ENCODE data around the gene KIF20A. TPM values are rescaled to one million over a fixed set of nuclear protein-coding genes. Genes with fewer than 3 reads are reported as not detected.

The KIF20A gene
- total RNA-seq, 2 donors from 2014 or later: 0.77 to 8.0 TPM

GRCh38 chr5:138224712-138225111 lies 45.8 kb downstream of the KIF20A start:
- intact Hi-C loops (cut with DNase I): loop anchor here (5.0 to 10.0 kb wide), 3 partner anchors 58 to 280 kb away; no protein-coding TSS in a partner anchor
- DNase-seq (ENCODE audit: low spot score): no peak

GRCh38 chr5:138226910-138227309 lies 48.0 kb downstream of the KIF20A start:
- no peaks in the 10 kb centered on the region for H3K9me3 ChIP-seq
- no peaks in the 10 kb centered on the region for H3K4me1 ChIP-seq (replicated peaks)
- no peak overlapping the region for H3K27ac ChIP-seq
- TF ChIP-seq POLR2A (IDR thresholded peaks at IDR 0.05) (no peak), POLR2AphosphoS5 (IDR thresholded peaks at IDR 0.05) (no peak)
- no peaks in the 10 kb centered on the region for H3K27me3 ChIP-seq (replicated peaks; ENCODE audit: insufficient read depth)
- DNase-seq (ENCODE audit: low spot score): no peak
- no peak overlapping the region for H3K4me3 ChIP-seq
- intact Hi-C loops (cut with DNase I): loop anchor here (10.0 kb wide), 1 partner anchor 278 kb away; no protein-coding TSS in a partner anchor
- no peaks in the 10 kb centered on the region for H3K36me3 ChIP-seq

More at GRCh38 chr5:138224712-138225111, 45.8 kb downstream of the KIF20A start:
- H3K27me3 ChIP-seq (replicated peaks; ENCODE audit: insufficient read depth): no peaks in the 10 kb centered on the region
- H3K4me1 ChIP-seq (replicated peaks): no peaks in the 10 kb centered on the region
- H3K4me3 ChIP-seq: no peak overlapping the region
- TF ChIP-seq POLR2AphosphoS5 (IDR thresholded peaks at IDR 0.05): no peak
- TF ChIP-seq POLR2A (IDR thresholded peaks at IDR 0.05): no peak
- TF ChIP-seq CTCF (IDR thresholded peaks at IDR 0.05): no peak
- H3K27ac ChIP-seq: no peak overlapping the region
- H3K36me3 ChIP-seq: no peaks in the 10 kb centered on the region
- 79% methylated on average over 6 of the region's 6 CpGs for WGBS
- H3K9me3 ChIP-seq: no peaks in the 10 kb centered on the region

GRCh38 chr5:138229387-138229786 lies 50.5 kb downstream of the KIF20A start:
- H3K4me3 ChIP-seq: no peak overlapping the region
- no peaks in the 10 kb centered on the region for H3K36me3 ChIP-seq
- 74% methylated on average over 6 of the region's 6 CpGs for WGBS
- no peak overlapping the region for H3K27ac ChIP-seq
- no peaks in the 10 kb centered on the region for H3K27me3 ChIP-seq (replicated peaks; ENCODE audit: insufficient read depth)
- no peak for TF ChIP-seq POLR2A (IDR thresholded peaks at IDR 0.05)
- no peak for TF ChIP-seq POLR2AphosphoS5 (IDR thresholded peaks at IDR 0.05)
- no peak for TF ChIP-seq CTCF (IDR thresholded peaks at IDR 0.05)
- intact Hi-C loops (cut with DNase I): loop anchor here (10.0 kb wide), 1 partner anchor 275 kb away; no protein-coding TSS in a partner anchor
- DNase-seq (ENCODE audit: low spot score): no peak
- H3K4me1 ChIP-seq (replicated peaks): no peaks in the 10 kb centered on the region
- no peaks in the 10 kb centered on the region for H3K9me3 ChIP-seq

- intact Hi-C loops (cut with DNase I): no loop called here
- Histone ChIP-seq H3K27me3 (replicated peaks; ENCODE audit: insufficient read depth) (no peaks in the 10 kb centered on the region), H3K27ac (no peak overlapping the region), H3K9me3 (no peaks in the 10 kb centered on the region), H3K4me1 (replicated peaks) (no peaks in the 10 kb centered on the region), H3K4me3 (no peak overlapping the region), H3K36me3 (no peaks in the 10 kb centered on the region)
- TF ChIP-seq POLR2AphosphoS5 (IDR thresholded peaks at IDR 0.05) (no peak), CTCF (IDR thresholded peaks at IDR 0.05) (no peak), POLR2A (IDR thresholded peaks at IDR 0.05) (no peak)
- DNase-seq (ENCODE audit: low spot score): no peak
Observed at GRCh38 chr5:138230261-138230660, 51.3 kb downstream of the KIF20A start.

GRCh38 chr5:138230981-138231589 lies 52.2 kb downstream of the KIF20A start:
- Histone ChIP-seq H3K27me3 (replicated peaks; ENCODE audit: insufficient read depth) (no peaks in the 10 kb centered on the region), H3K9me3 (no peaks in the 10 kb centered on the region), H3K4me3 (no peak overlapping the region), H3K4me1 (replicated peaks) (no peaks in the 10 kb centered on the region), H3K27ac (no peak overlapping the region), H3K36me3 (no peaks in the 10 kb centered on the region)
- 45% methylated on average over 7 of the region's 7 CpGs for WGBS
- DNase-seq (ENCODE audit: low spot score): no peak
- TF ChIP-seq POLR2AphosphoS5 (IDR thresholded peaks at IDR 0.05): no peak
- TF ChIP-seq POLR2A (IDR thresholded peaks at IDR 0.05): no peak
- no peak for TF ChIP-seq CTCF (IDR thresholded peaks at IDR 0.05)
- intact Hi-C loops (cut with DNase I): no loop called here
